ENCODE data around the gene CALN1. TPM values are rescaled to one million over a fixed set of nuclear protein-coding genes. Genes with fewer than 3 reads are reported as not detected.

The CALN1 gene
- total RNA-seq, 1 experiment from 2014 or later: 0.05 TPM

DNA sequence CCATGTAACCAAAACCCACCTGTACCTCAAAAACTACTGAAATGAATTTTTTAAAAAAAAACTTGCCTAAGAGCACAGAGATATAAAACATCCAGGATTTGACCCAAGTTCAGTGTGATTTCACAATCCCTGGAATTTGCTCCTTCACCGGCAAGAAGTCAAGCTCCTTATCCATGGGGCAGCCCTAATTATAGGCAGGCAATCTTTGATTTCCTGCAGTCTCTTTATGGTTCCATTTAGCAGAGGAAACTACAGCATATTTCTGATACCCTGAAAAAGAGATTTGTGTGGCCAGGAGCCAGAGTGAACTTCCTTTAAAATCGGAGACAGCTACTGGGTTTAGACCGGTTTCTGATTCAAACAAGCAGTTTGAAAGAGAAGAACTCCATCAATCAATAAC is 154.1 kb downstream of the CALN1 start:
- Histone ChIP-seq H3K4me1 (ENCODE audit: control insufficient read depth, insufficient read depth, low read length) (no peaks in the 10 kb centered on the region), H3K27ac (ENCODE audit: low read length) (no peak overlapping the region), H3K4me3 (ENCODE audit: low read depth in 2 of 2, low read length in 2 of 2) (no peak overlapping the region), H3K9me3 (ENCODE audit: control insufficient read depth, insufficient read depth, low read depth, low read length) (no peaks in the 10 kb centered on the region), H3K36me3 (ENCODE audit: control insufficient read depth, insufficient read depth, low read length) (no peaks in the 10 kb centered on the region), H3K27me3 (ENCODE audit: control insufficient read depth, insufficient read depth, low read length) (no peaks in the 10 kb centered on the region)
- no peak for DNase-seq (ENCODE audit: low read depth, low spot score)
- ATAC-seq: no peak
- ChIA-PET POLR2A (no interaction called here), CTCF (no interaction called here)
- intact Hi-C loops (cut with micrococcal nuclease; ENCODE audit: unreplicated experiment): no loop called here
- TF ChIP-seq TCF7L2 (IDR thresholded peaks at IDR 0.05; ENCODE audit: low read depth, low read length) (no peak), POLR2AphosphoS5 (IDR thresholded peaks at IDR 0.05; ENCODE audit: low read depth, low read length) (no peak), SIN3A (IDR thresholded peaks at IDR 0.05; ENCODE audit: borderline replicate concordance, insufficient read depth, low read depth, low read length) (no peak)
- TF ChIP-seq, protein P1, sequence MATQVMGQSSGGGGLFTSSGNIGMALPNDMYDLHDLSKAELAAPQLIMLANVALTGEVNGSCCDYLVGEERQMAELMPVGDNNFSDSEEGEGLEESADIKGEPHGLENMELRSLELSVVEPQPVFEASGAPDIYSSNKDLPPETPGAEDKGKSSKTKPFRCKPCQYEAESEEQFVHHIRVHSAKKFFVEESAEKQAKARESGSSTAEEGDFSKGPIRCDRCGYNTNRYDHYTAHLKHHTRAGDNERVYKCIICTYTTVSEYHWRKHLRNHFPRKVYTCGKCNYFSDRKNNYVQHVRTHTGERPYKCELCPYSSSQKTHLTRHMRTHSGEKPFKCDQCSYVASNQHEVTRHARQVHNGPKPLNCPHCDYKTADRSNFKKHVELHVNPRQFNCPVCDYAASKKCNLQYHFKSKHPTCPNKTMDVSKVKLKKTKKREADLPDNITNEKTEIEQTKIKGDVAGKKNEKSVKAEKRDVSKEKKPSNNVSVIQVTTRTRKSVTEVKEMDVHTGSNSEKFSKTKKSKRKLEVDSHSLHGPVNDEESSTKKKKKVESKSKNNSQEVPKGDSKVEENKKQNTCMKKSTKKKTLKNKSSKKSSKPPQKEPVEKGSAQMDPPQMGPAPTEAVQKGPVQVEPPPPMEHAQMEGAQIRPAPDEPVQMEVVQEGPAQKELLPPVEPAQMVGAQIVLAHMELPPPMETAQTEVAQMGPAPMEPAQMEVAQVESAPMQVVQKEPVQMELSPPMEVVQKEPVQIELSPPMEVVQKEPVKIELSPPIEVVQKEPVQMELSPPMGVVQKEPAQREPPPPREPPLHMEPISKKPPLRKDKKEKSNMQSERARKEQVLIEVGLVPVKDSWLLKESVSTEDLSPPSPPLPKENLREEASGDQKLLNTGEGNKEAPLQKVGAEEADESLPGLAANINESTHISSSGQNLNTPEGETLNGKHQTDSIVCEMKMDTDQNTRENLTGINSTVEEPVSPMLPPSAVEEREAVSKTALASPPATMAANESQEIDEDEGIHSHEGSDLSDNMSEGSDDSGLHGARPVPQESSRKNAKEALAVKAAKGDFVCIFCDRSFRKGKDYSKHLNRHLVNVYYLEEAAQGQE (IDR thresholded peaks at IDR 0.05; ENCODE audit: insufficient read depth in 1 of 2, low read depth in 2 of 2, low read length in 1 of 2): no peak
- TF ChIP-seq, protein P2, sequence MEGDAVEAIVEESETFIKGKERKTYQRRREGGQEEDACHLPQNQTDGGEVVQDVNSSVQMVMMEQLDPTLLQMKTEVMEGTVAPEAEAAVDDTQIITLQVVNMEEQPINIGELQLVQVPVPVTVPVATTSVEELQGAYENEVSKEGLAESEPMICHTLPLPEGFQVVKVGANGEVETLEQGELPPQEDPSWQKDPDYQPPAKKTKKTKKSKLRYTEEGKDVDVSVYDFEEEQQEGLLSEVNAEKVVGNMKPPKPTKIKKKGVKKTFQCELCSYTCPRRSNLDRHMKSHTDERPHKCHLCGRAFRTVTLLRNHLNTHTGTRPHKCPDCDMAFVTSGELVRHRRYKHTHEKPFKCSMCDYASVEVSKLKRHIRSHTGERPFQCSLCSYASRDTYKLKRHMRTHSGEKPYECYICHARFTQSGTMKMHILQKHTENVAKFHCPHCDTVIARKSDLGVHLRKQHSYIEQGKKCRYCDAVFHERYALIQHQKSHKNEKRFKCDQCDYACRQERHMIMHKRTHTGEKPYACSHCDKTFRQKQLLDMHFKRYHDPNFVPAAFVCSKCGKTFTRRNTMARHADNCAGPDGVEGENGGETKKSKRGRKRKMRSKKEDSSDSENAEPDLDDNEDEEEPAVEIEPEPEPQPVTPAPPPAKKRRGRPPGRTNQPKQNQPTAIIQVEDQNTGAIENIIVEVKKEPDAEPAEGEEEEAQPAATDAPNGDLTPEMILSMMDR (IDR thresholded peaks at IDR 0.05): no peak
- BruUV-seq (replicated peaks): no TSS peak
- in situ Hi-C loops (cut with HindIII; ENCODE audit: low pct_unique_long_range_greater_than_20kb, low sequenced_read_pairs): no loop called here

DNA sequence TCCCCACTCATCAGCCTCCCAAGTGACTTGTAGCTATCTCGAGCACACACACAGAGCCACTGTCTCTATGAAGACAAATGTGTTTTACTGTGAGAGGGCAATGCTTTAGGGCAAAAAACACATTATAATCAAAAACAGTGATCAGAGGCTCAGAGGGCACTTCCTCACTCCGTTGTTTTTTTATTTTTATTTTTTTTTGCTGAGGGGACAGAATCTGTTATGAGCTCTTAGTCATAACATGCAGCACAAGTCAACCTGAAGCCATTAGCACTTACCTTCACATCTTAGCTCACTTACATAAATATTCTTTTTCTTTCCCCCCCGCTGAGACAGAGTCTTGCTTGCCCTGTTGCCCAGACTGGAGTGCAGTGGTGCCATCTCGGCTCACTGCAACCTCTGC is 157.7 kb downstream of the CALN1 start:
- in situ Hi-C loops (cut with HindIII; ENCODE audit: low pct_unique_long_range_greater_than_20kb, low sequenced_read_pairs) (no loop called here), intact Hi-C loops (cut with micrococcal nuclease; ENCODE audit: unreplicated experiment) (no loop called here)
- no peaks in the 10 kb centered on the region for H3K4me1 ChIP-seq (ENCODE audit: control insufficient read depth, insufficient read depth, low read length)
- POLR2A ChIA-PET: no interaction called here
- H3K27ac ChIP-seq (ENCODE audit: low read length): no peak overlapping the region
- no peak overlapping the region for H3K4me3 ChIP-seq (ENCODE audit: low read depth in 2 of 2, low read length in 2 of 2)
- H3K27me3 ChIP-seq (ENCODE audit: control insufficient read depth, insufficient read depth, low read length): no peaks in the 10 kb centered on the region
- H3K9me3 ChIP-seq (ENCODE audit: control insufficient read depth, insufficient read depth, low read depth, low read length): no peaks in the 10 kb centered on the region
- DNase-seq (ENCODE audit: low read depth, low spot score) (no peak), ATAC-seq (no peak)
- CTCF ChIA-PET: interaction anchor here (0.6 kb wide), 1 partner anchor 33 kb away, joined by 9 read pairs; no protein-coding TSS in a partner anchor
- BruUV-seq (replicated peaks): no TSS peak
- H3K36me3 ChIP-seq (ENCODE audit: control insufficient read depth, insufficient read depth, low read length): no peaks in the 10 kb centered on the region
- TF ChIP-seq POLR2AphosphoS5 (IDR thresholded peaks at IDR 0.05; ENCODE audit: low read depth, low read length) (no peak), SIN3A (IDR thresholded peaks at IDR 0.05; ENCODE audit: borderline replicate concordance, insufficient read depth, low read depth, low read length) (no peak)
- TF ChIP-seq, protein P2 (IDR thresholded peaks at IDR 0.05): no peak
- TF ChIP-seq, protein P1 (IDR thresholded peaks at IDR 0.05; ENCODE audit: insufficient read depth in 1 of 2, low read depth in 2 of 2, low read length in 1 of 2): no peak

All from Panc1 (cell line).